ENCODE data around the gene FSD1.

DNA sequence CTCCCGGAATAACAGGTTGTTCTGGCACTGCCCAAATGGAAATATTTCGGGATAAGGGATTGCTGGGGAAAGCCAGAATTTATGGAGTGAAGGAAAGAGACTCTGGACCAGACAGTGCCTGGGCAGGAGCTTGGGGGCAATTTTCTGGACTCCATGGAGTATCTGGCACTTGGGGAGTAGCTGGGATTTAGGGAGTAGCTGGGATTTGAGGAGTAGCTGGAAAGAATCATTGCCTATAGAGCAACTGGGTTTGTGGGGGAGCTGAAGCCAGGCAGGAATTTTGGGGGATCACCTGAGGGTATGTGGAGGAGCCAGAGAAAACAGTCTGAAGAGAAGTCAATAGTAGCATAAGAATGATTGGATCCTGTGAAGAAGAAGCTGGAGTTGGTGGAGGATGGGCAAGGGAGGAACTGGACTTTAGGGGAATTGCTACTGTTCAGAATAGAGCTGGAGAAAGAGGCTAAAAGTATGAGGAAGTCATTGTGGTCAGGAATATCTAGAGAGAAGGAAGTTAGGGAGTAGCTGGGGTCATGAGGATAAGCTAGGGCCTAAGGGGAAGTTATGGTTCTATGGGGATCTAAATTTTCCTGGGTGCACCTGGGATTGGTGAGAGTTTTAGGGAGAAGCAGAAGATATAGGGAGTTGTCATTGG, 14.8 kb downstream of the FSD1 start:
- TF ChIP-seq, protein P1, sequence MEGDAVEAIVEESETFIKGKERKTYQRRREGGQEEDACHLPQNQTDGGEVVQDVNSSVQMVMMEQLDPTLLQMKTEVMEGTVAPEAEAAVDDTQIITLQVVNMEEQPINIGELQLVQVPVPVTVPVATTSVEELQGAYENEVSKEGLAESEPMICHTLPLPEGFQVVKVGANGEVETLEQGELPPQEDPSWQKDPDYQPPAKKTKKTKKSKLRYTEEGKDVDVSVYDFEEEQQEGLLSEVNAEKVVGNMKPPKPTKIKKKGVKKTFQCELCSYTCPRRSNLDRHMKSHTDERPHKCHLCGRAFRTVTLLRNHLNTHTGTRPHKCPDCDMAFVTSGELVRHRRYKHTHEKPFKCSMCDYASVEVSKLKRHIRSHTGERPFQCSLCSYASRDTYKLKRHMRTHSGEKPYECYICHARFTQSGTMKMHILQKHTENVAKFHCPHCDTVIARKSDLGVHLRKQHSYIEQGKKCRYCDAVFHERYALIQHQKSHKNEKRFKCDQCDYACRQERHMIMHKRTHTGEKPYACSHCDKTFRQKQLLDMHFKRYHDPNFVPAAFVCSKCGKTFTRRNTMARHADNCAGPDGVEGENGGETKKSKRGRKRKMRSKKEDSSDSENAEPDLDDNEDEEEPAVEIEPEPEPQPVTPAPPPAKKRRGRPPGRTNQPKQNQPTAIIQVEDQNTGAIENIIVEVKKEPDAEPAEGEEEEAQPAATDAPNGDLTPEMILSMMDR (IDR thresholded peaks at IDR 0.05): no peak
- TF ChIP-seq POLR2A (IDR thresholded peaks at IDR 0.05; ENCODE audit: low read depth): no peak
- TF ChIP-seq EP300 (IDR thresholded peaks at IDR 0.05): no peak
